GM12873 (cell line): ENCODE results near the gene SUMO4.

Experiments used
- TF ChIP-seq, protein P1 (sequence below): IDR thresholded peaks from 2 replicates; pipeline ENCODE4 v1.5.1; 2012; ENCODE audit warnings: low read depth, mild to moderate bottlenecking, moderate library complexity, low read length, control low read depth; ENCODE audit not compliant: insufficient read depth; ENCODE audit errors: missing control alignments

SUMO4 gene

DNA sequence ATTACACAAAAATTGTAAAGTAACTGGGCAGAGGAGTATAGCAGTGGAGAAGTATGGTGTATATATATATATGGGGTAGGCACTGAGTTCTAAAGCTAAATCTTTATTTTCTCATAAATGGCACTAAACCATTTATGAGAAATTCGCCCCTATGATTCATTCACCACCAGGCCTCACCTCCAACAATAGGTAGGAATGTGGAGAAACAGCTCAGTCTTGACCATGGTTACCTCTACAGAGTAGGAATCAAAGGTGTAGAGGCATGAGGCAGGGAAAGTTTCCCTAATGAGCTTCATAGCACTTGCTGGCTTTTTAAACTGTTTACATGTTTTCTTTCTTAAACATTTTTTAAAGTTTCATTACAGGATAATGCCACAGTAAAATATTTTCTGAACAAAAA, 36.9 kb upstream of the SUMO4 start:
- TF ChIP-seq, protein P1, sequence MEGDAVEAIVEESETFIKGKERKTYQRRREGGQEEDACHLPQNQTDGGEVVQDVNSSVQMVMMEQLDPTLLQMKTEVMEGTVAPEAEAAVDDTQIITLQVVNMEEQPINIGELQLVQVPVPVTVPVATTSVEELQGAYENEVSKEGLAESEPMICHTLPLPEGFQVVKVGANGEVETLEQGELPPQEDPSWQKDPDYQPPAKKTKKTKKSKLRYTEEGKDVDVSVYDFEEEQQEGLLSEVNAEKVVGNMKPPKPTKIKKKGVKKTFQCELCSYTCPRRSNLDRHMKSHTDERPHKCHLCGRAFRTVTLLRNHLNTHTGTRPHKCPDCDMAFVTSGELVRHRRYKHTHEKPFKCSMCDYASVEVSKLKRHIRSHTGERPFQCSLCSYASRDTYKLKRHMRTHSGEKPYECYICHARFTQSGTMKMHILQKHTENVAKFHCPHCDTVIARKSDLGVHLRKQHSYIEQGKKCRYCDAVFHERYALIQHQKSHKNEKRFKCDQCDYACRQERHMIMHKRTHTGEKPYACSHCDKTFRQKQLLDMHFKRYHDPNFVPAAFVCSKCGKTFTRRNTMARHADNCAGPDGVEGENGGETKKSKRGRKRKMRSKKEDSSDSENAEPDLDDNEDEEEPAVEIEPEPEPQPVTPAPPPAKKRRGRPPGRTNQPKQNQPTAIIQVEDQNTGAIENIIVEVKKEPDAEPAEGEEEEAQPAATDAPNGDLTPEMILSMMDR = no peak

DNA sequence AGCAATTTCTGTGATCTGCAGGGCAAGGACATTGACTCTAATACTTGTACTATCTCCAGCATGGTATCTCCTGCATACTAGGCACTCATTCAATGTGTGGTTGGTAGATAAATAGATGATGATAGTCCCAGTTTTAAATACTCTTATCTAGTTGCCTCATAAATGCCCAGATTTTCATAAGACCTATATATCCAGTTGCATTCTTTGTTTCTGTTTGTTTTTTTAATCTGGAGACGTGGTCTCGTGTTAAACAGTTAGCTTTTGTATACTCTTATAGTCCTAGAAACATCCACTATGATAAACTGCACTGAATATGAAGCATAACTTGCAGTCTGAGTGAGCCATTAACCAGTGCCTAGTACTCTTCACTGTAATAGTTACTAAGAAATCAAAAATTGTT, 35.5 kb upstream of the SUMO4 start:
- TF ChIP-seq, protein P1 = no peak

DNA sequence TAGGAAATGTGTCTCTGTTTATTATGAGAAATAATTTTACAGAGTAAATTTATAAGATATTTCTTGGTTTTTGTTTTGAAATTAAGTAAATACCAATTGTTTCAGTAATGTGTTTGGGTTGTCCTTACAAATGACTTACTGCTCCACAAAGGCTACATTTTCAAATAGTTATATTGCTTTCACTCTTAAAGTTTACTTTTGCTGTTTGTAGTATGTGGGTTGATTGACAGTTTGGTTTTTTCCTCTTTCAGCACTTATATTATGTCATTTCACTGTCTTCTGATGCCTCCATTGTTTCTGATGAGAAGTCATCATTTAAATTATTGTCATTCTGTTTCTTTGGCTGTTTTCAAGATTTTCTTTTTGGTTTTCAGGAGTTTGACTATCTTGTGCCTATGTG, 34.9 kb upstream of the SUMO4 start:
- TF ChIP-seq, protein P1 = no peak

DNA sequence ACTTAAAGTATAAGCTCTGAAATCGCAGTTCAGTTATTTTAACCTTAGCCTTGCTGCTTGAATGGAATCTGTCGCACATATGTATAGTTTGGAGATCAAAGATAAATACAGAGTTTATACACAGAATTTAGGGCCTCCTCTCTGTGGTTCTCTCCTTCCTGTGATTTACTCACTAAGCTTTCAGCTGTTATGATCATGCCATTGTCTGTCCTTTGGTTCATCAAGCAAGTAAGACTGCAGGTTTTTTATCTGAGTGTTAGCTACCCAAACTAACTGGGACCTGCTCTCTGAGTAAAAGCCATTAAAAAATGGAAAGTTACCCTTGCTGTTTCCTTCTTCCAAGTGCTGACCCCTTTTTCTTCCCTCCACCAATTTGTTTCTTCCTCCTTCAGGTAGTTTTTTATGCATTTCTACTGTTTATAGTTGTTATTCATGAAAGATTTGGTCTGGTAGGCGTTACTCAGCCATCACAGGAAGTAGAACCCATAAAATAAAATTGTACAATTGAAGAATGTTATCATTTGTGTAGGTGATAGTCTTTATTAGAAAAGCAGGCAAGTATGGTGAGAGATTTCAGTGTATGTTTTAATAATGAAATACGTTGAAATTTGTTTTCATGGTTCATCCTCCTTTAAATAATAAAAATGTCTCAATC, 33.7 kb upstream of the SUMO4 start:
- TF ChIP-seq, protein P1 = no peak

DNA sequence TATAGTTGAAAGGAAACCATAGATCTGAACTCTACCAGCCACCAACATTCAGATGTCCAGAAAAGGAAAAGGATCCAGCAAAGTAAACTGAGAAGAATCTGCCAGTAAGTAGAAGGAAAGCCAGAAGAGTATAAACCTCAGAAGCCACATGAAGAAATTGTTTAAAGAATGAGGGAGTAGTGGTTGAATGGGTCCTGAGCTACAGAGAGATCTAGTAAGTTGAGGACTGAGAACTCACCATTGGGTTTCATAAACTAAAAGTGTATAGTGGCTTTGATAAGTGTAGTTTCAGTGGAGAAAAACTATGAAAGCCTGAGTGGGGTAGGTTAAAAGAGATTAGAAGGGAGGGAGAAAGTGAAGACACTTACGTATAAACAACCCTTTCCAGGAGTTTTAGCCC, 32.0 kb upstream of the SUMO4 start:
- TF ChIP-seq, protein P1 = no peak

DNA sequence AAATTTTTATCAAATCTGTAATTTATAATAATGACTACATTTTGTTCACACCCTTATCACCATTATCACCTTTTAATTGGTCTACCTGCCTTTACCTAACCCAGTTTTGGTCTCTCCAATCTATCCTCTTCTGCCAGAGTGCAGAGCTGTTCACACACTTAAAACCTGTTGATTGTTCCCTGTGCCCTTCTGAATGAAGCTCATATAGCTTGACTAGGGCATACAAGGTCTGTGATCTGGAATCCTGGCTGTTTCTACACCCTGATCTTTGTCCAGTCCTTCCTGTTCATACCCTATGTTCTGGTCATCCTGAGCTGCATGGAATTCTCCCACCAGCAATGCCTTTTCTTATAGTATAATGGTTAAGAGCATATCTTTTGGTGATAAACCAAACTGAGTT, 28.9 kb upstream of the SUMO4 start:
- TF ChIP-seq, protein P1 = no peak

DNA sequence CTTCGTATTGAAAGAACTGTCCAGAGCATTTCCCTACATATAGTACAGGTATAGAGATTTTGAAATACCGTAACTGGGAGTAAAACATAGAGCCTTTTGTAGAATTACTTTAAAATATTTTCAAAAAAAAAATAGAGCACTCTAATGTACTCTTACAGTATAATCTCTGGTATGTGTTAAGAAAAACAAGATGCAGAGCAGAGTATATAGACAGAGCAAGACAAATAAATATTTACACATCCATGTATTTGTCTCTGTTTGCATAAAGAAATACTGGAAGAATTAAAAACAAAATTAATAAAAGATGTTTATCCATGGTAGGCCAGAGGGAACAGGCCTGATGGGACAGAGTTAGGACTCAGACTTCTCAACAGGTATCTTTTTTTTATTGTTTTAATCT, 28.0 kb upstream of the SUMO4 start:
- TF ChIP-seq, protein P1 = no peak
